ENCODE data around the gene SRGAP3.

GRCh38 chr3:9066141-9066540 lies 183.3 kb downstream of the SRGAP3 start:
- TF ChIP-seq CTCF (IDR thresholded peaks at IDR 0.05) (no peak), POLR2AphosphoS5 (IDR thresholded peaks at IDR 0.05) (no peak)
